Measurements from ENCODE around the gene LARP4B. TPM values are rescaled to one million over a fixed set of nuclear protein-coding genes. Genes with fewer than 3 reads are reported as not detected.

LARP4B gene
- total RNA-seq, 5 donors from 2014 or later (not counting 1 experiment from before 2014, with no cell fraction given) = 77.2 to 108 (median 94.0) TPM

DNA sequence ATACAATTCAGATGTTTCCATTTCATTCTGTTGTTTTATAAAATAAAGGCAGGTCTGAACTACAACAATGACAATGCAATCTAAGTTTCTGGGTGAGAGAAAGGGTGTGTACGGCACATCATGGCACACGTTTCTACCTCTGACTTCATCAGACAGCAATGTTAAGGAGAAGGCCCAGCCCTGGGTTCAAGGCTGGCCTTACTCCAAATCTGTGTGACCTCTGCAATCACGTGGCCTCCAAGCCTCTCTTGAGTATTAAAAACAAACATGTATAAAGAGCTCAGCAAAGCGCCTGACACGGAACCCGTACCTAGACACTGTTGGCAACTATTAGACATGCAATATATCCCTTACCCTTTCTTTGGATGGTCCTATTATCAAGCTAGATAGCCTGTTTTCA lies 114.1 kb downstream of the LARP4B start:
- DNase-seq (no peak), ATAC-seq (replicated peaks in 1 of 4) (no peak)
- Histone ChIP-seq H3K27ac (ENCODE audit: low read length) (no peak overlapping the region), H3K4me3 (ENCODE audit: control insufficient read depth in 1 of 2, extremely low read depth in 1 of 2, low read length in 1 of 2) (no peak overlapping the region), H3K36me3 (ENCODE audit: control insufficient read depth in 2 of 2, extremely low read depth in 1 of 2, insufficient read depth in 1 of 2, low read length in 1 of 2) (peaks cover 36 to 93% of the 10 kb centered on the region in 2 donors), H3K9me3 (no peaks in the 10 kb centered on the region), H3K4me1 (ENCODE audit: control insufficient read depth in 1 of 2, extremely low read depth in 1 of 2, insufficient read depth in 2 of 2, low read length in 2 of 2) (peaks cover 0 to 5% of the 10 kb centered on the region in 2 experiments), H3K27me3 (replicated peaks in 1 of 2; ENCODE audit: control insufficient read depth in 2 of 2, extremely low read depth in 1 of 2, insufficient read depth in 2 of 2, low read length in 1 of 2) (no peaks in the 10 kb centered on the region)
- POLR2A ChIA-PET = no interaction called here
- Mint-ChIP-seq H3K36me3 (peaks cover 65% of the 10 kb centered on the region), H3K4me1 (peaks cover 4 to 9% (median 6%) of the 10 kb centered on the region in 3 donors), H3K27ac (no peak overlapping the region), H3K27me3 (no peaks in the 10 kb centered on the region), H3K4me3 (no peak overlapping the region), H3K9me3 (no peaks in the 10 kb centered on the region)
- CTCF ChIA-PET = no interaction called here
- WGBS (ENCODE audit: insufficient coverage) = 90% methylated on average over 4 of the region's 6 CpGs

DNA sequence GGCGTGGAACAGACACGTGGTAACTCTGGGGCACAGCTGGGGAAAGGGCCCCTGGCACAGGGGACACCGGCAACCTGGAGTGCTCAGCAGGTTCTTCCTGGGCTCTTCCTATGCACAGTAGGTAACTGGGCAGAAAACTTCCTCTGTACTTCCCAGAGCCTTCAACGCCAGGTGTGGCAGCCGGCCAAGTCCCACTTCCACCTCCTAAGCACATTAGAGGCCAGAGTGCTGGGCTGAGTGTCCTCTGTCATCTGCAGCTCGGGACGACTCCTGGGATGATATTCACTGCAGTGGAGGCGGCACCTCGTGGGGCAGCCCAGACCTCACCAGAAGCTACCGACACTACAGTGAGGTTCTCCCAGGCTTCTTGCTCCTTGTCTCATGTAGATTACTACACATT lies 114.5 kb downstream of the LARP4B start:
- H3K27me3 Mint-ChIP-seq = no peaks in the 10 kb centered on the region
- no peak overlapping the region for H3K4me3 Mint-ChIP-seq
- Histone ChIP-seq H3K9me3 (no peaks in the 10 kb centered on the region), H3K4me3 (ENCODE audit: control insufficient read depth in 1 of 2, extremely low read depth in 1 of 2, low read length in 1 of 2) (no peak overlapping the region), H3K27me3 (replicated peaks in 1 of 2; ENCODE audit: control insufficient read depth in 2 of 2, extremely low read depth in 1 of 2, insufficient read depth in 2 of 2, low read length in 1 of 2) (no peaks in the 10 kb centered on the region), H3K4me1 (ENCODE audit: control insufficient read depth in 1 of 2, extremely low read depth in 1 of 2, insufficient read depth in 2 of 2, low read length in 2 of 2) (peaks cover 0 to 3% of the 10 kb centered on the region in 2 experiments), H3K36me3 (ENCODE audit: control insufficient read depth in 2 of 2, extremely low read depth in 1 of 2, insufficient read depth in 1 of 2, low read length in 1 of 2) (peaks cover 31 to 95% of the 10 kb centered on the region in 2 donors), H3K27ac (ENCODE audit: low read length) (no peak overlapping the region)
- ATAC-seq (replicated peaks in 1 of 4) (no peak), DNase-seq (no peak)
- H3K27ac Mint-ChIP-seq = no peak overlapping the region
- POLR2A ChIA-PET = no interaction called here
- CTCF ChIA-PET = no interaction called here
- 99% methylated on average over 8 of the region's 10 CpGs for WGBS (ENCODE audit: insufficient coverage)
- peaks cover 69% of the 10 kb centered on the region for H3K36me3 Mint-ChIP-seq
- H3K9me3 Mint-ChIP-seq = no peaks in the 10 kb centered on the region
- peaks cover 4 to 9% (median 6%) of the 10 kb centered on the region in 3 donors for H3K4me1 Mint-ChIP-seq

DNA sequence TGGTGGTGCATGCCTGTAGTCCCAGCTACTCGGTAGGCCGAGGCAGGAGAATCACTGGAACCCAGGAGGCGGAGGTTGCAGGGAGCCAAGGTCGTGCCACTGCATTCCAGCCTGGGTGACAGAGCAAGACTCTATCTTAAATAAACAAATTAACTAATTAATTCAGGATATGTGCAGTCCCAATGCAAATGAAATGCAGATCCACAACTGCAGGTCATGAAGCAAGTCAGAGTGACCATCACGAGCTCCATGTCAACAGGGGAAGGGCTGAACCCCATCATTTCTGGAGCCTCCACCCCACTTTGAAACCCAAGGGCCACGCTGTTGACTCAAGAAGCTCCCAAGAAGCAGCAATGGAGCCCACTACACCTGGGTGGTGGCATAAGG lies 115.4 kb downstream of the LARP4B start:
- H3K27me3 Mint-ChIP-seq = no peaks in the 10 kb centered on the region
- Histone ChIP-seq H3K4me1 (ENCODE audit: control insufficient read depth in 1 of 2, extremely low read depth in 1 of 2, insufficient read depth in 2 of 2, low read length in 2 of 2) (no peaks in the 10 kb centered on the region), H3K4me3 (ENCODE audit: control insufficient read depth in 1 of 2, extremely low read depth in 1 of 2, low read length in 1 of 2) (no peak overlapping the region), H3K36me3 (ENCODE audit: control insufficient read depth in 2 of 2, extremely low read depth in 1 of 2, insufficient read depth in 1 of 2, low read length in 1 of 2) (peaks cover 30 to 96% of the 10 kb centered on the region in 2 donors), H3K27me3 (replicated peaks in 1 of 2; ENCODE audit: control insufficient read depth in 2 of 2, extremely low read depth in 1 of 2, insufficient read depth in 2 of 2, low read length in 1 of 2) (no peaks in the 10 kb centered on the region), H3K27ac (ENCODE audit: low read length) (no peak overlapping the region), H3K9me3 (no peaks in the 10 kb centered on the region)
- peaks cover 69% of the 10 kb centered on the region for H3K36me3 Mint-ChIP-seq
- H3K9me3 Mint-ChIP-seq = no peaks in the 10 kb centered on the region
- H3K27ac Mint-ChIP-seq = no peak overlapping the region
- ATAC-seq (replicated peaks in 1 of 4) = no peak
- WGBS (ENCODE audit: insufficient coverage) = 100% methylated on average over 4 of the region's 6 CpGs
- POLR2A ChIA-PET = no interaction called here
- CTCF ChIA-PET = no interaction called here
- H3K4me1 Mint-ChIP-seq = peaks cover 2% of the 10 kb centered on the region in 3 donors
- no peak for DNase-seq
- no peak overlapping the region for H3K4me3 Mint-ChIP-seq

DNA sequence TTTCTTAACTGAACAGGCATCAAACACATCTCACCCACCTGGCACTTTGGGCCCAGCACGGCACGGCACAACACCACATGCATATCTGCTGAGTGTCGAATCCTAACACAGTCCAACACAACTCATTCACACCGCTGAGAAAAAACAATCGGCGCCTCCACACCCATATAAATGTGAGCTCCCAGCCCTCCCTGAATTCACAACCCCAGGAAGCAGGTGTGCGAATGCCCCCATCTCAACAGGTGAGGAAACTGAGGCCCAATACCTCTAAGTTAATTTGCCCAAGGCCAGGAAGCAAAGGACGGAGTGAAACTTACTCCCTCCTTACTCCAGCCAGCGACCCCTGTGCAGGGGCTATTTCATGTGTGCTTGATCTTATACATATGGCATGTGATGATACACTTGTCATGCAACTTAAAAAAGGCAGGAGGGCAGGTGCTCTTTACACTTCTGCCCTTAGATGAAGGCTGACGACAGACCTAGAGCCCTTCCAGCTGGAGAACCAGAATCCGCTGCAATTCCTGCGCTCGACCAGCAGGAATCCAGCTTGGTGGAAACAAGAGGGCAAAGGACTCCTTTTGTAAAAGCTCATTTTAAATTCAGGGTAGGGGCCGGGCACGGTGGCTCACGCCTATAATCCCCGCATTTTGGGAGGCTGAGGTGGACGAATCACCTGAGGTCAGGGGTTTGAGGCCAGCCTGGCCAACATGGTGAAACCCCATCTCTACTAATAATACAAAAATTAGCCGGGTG lies 116.0 kb downstream of the LARP4B start:
- WGBS (ENCODE audit: insufficient coverage) = 95% methylated on average over 12 of the region's 19 CpGs
- POLR2A ChIA-PET = no interaction called here
- Mint-ChIP-seq H3K36me3 (peaks cover 65% of the 10 kb centered on the region), H3K27me3 (no peaks in the 10 kb centered on the region), H3K4me3 (no peak overlapping the region), H3K9me3 (no peaks in the 10 kb centered on the region), H3K4me1 (no peaks in the 10 kb centered on the region), H3K27ac (no peak overlapping the region)
- H3K27ac ChIP-seq (ENCODE audit: low read length) = no peak overlapping the region
- H3K36me3 ChIP-seq (ENCODE audit: control insufficient read depth in 2 of 2, extremely low read depth in 1 of 2, insufficient read depth in 1 of 2, low read length in 1 of 2) = peaks cover 30 to 97% of the 10 kb centered on the region in 2 donors
- DNase-seq = no peak
- no peak overlapping the region for H3K4me3 ChIP-seq (ENCODE audit: control insufficient read depth in 1 of 2, extremely low read depth in 1 of 2, low read length in 1 of 2)
- no peaks in the 10 kb centered on the region for H3K4me1 ChIP-seq (ENCODE audit: control insufficient read depth in 1 of 2, extremely low read depth in 1 of 2, insufficient read depth in 2 of 2, low read length in 2 of 2)
- no peaks in the 10 kb centered on the region for H3K27me3 ChIP-seq (replicated peaks in 1 of 2; ENCODE audit: control insufficient read depth in 2 of 2, extremely low read depth in 1 of 2, insufficient read depth in 2 of 2, low read length in 1 of 2)
- H3K9me3 ChIP-seq = no peaks in the 10 kb centered on the region
- CTCF ChIA-PET = interaction anchor here in 1 of 2 donors (0.6 kb wide), 1 partner anchor 18 kb away, joined by 3 read pairs; no protein-coding TSS in a partner anchor
- no peak for ATAC-seq (replicated peaks in 1 of 4)

DNA sequence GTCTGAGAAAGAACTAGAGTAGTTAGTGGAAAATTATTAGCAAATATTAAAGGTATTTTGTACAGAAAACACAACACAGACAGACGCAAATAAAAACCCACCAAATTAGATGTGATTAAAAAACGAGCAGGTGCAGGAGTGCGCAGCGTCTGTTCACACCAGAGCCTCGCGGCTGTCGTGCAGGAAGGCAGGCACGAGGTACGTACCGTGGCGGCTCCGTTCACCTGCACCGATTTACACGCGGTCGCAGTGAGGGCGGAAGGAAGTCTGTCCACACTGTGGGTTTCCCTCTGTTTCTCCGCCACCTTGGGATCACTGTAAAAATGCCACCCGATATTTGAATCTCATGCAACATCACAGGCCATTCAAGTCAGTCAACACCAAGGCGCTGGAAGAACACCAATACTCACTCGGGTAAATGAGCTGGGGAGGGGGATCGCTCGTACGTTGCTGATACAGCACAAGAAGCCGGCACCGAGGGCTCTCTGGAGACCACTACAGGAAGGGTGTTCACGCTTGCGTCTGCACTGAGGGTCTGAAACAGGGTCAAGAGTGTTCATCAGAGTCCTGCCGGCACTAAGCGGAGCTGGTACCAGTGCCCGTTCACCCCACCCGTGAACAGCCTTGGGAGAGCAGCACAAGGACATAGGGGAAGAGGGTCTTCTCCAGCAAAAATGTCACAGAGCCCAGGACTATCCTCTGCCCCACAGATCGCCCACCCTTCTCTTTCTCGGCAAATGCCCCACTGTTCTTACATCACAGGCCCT lies 116.8 kb downstream of the LARP4B start:
- Histone ChIP-seq H3K27ac (ENCODE audit: low read length) (no peak overlapping the region), H3K27me3 (replicated peaks in 1 of 2; ENCODE audit: control insufficient read depth in 2 of 2, extremely low read depth in 1 of 2, insufficient read depth in 2 of 2, low read length in 1 of 2) (no peaks in the 10 kb centered on the region), H3K4me1 (ENCODE audit: control insufficient read depth in 1 of 2, extremely low read depth in 1 of 2, insufficient read depth in 2 of 2, low read length in 2 of 2) (no peaks in the 10 kb centered on the region), H3K36me3 (ENCODE audit: control insufficient read depth in 2 of 2, extremely low read depth in 1 of 2, insufficient read depth in 1 of 2, low read length in 1 of 2) (peaks cover 27 to 95% of the 10 kb centered on the region in 2 donors), H3K9me3 (no peaks in the 10 kb centered on the region), H3K4me3 (ENCODE audit: control insufficient read depth in 1 of 2, extremely low read depth in 1 of 2, low read length in 1 of 2) (no peak overlapping the region)
- H3K4me1 Mint-ChIP-seq = no peaks in the 10 kb centered on the region
- DNase-seq = no peak
- WGBS (ENCODE audit: insufficient coverage) = 98% methylated on average over 28 of the region's 34 CpGs
- no peak overlapping the region for H3K4me3 Mint-ChIP-seq
- no peak overlapping the region for H3K27ac Mint-ChIP-seq
- H3K36me3 Mint-ChIP-seq = peaks cover 63% of the 10 kb centered on the region
- ChIA-PET POLR2A (no interaction called here), CTCF (interaction anchor here in 1 of 2 donors (0.6 kb wide), 1 partner anchor 19 kb away, joined by 3 read pairs; no protein-coding TSS in a partner anchor)
- ATAC-seq (replicated peaks in 1 of 4) = no peak
- H3K27me3 Mint-ChIP-seq = no peaks in the 10 kb centered on the region
- no peaks in the 10 kb centered on the region for H3K9me3 Mint-ChIP-seq

DNA sequence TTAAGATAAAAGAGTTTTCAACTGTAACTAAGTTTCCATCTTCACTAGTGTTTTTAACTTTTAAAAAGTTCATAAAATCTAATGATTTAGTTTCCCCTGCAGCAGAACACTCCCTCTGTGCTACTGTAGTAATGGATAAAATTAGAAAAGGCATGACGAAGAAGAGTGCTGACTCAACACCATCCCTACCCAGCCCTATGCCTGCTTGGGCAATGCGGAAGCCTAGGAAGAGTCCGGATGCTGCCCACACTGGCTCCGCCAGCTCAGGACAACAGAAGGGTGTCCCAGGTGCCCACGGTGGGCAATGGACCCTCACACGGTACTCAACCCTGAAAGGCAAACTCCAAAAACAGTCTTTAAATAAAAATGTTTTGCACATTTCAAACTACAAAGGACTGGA lies 118.2 kb downstream of the LARP4B start:
- Mint-ChIP-seq H3K4me1 (no peaks in the 10 kb centered on the region), H3K9me3 (no peaks in the 10 kb centered on the region), H3K36me3 (peaks cover 67% of the 10 kb centered on the region), H3K27ac (no peak overlapping the region), H3K27me3 (no peaks in the 10 kb centered on the region), H3K4me3 (no peak overlapping the region)
- CTCF ChIA-PET = no interaction called here
- H3K36me3 ChIP-seq (ENCODE audit: control insufficient read depth in 2 of 2, extremely low read depth in 1 of 2, insufficient read depth in 1 of 2, low read length in 1 of 2) = peaks cover 27 to 86% of the 10 kb centered on the region in 2 donors
- 100% methylated on average over 3 of the region's 6 CpGs for WGBS (ENCODE audit: insufficient coverage)
- H3K27ac ChIP-seq (ENCODE audit: low read length) = no peak overlapping the region
- ATAC-seq (replicated peaks in 1 of 4) (no peak), DNase-seq (no peak)
- no peaks in the 10 kb centered on the region for H3K27me3 ChIP-seq (replicated peaks in 1 of 2; ENCODE audit: control insufficient read depth in 2 of 2, extremely low read depth in 1 of 2, insufficient read depth in 2 of 2, low read length in 1 of 2)
- no peaks in the 10 kb centered on the region for H3K9me3 ChIP-seq
- no peaks in the 10 kb centered on the region for H3K4me1 ChIP-seq (ENCODE audit: control insufficient read depth in 1 of 2, extremely low read depth in 1 of 2, insufficient read depth in 2 of 2, low read length in 2 of 2)
- no peak overlapping the region for H3K4me3 ChIP-seq (ENCODE audit: control insufficient read depth in 1 of 2, extremely low read depth in 1 of 2, low read length in 1 of 2)
- POLR2A ChIA-PET = no interaction called here

All from T-cell (primary cell).